OCI-LY1 (cell line): ENCODE results near the gene PNN.
"Not testable (repeated sequence)": the region's sequence is repeated elsewhere in the genome, so short reads cannot be mapped to it uniquely, and the experiment has no call there.

ENCODE experiments used
- H2AFZ ChIP-seq: fragments of 200-600 bp; sonication (generic), shearing (Covaris generic); 2 replicates; pipeline ENCODE4 v1.6.0; 2014; ENCODE audit warnings: antibody characterized with exemption, mild to moderate bottlenecking, low read length
- H3F3A ChIP-seq: fragments of 200-600 bp; sonication (generic), shearing (Covaris generic); 2 replicates; pipeline ENCODE4 v1.6.0; 2014; ENCODE audit warnings: mild to moderate bottlenecking, antibody characterized with exemption, low read length, moderate library complexity; ENCODE audit not compliant: insufficient read depth
- H3K27ac ChIP-seq: fragments of 200-600 bp; sonication (generic); 2 replicates; pipeline ENCODE4 v1.5.1; 2014; ENCODE audit warnings: low read length, mixed run types, mild to moderate bottlenecking, low read depth; ENCODE audit not compliant: poor library complexity, severe bottlenecking
- H3K27me3 ChIP-seq: fragments of 200-600 bp; sonication (generic); 2 replicates; pipeline ENCODE4 v1.6.0; 2014; ENCODE audit warnings: antibody characterized with exemption, mild to moderate bottlenecking, low read length, moderate library complexity; ENCODE audit not compliant: insufficient read depth
- H3K36me3 ChIP-seq: fragments of 200-600 bp; sonication (generic); 2 replicates; pipeline ENCODE4 v1.6.1; 2014; ENCODE audit warnings: mild to moderate bottlenecking, antibody characterized with exemption, low read length, moderate library complexity, mixed read lengths; ENCODE audit not compliant: insufficient read depth
- H3K4me1 ChIP-seq: fragments of 200-600 bp; sonication (generic); 2 replicates; pipeline ENCODE4 v1.5.1; 2014; ENCODE audit warnings: mild to moderate bottlenecking, low read length, moderate library complexity; ENCODE audit not compliant: insufficient read depth, severe bottlenecking
- H3K4me2 ChIP-seq: fragments of 200-600 bp; sonication (generic), shearing (Covaris generic); 2 replicates; pipeline ENCODE4 v1.6.1; 2014; ENCODE audit warnings: low read length
- H3K4me3 ChIP-seq: fragments of 200-600 bp; sonication (generic); 2 replicates; pipeline ENCODE4 v1.5.1; 2014; ENCODE audit warnings: low read length, low read depth, mild to moderate bottlenecking, mixed read lengths; ENCODE audit not compliant: poor library complexity, severe bottlenecking
- H3K79me2 ChIP-seq: fragments of 200-600 bp; shearing (Covaris generic); 2 replicates; pipeline ENCODE4 v1.6.1; 2016; ENCODE audit warnings: mixed run types, low read length, mixed read lengths; ENCODE audit not compliant: insufficient read depth
- H3K9ac ChIP-seq: fragments of 200-600 bp; sonication (generic), shearing (Covaris generic); 2 replicates; pipeline ENCODE4 v1.6.1; 2014; ENCODE audit warnings: mild to moderate bottlenecking, low read length, mixed read lengths
- H3K9me2 ChIP-seq: fragments of 200-600 bp; sonication (generic), shearing (Covaris generic); 2 replicates; pipeline ENCODE4 v1.6.1; 2014; ENCODE audit warnings: low read depth, mild to moderate bottlenecking, low read length, mixed read lengths
- H3K9me3 ChIP-seq: fragments of 200-600 bp; shearing (Covaris generic); 2 replicates; pipeline ENCODE4 v1.6.1; 2014; ENCODE audit warnings: low read length, mixed read lengths
- H4K20me1 ChIP-seq: fragments of 200-600 bp; sonication (generic), shearing (Covaris generic); 2 replicates; pipeline ENCODE4 v1.6.0; 2016; ENCODE audit warnings: mild to moderate bottlenecking, low read length; ENCODE audit not compliant: insufficient read depth
- CTCF ChIP-seq: fragments of 200-600 bp; sonication (generic), shearing (Covaris generic); IDR thresholded peaks from 2 replicates; pipeline ENCODE4 v1.5.1; 2017; ENCODE audit warnings: mild to moderate bottlenecking, antibody characterized with exemption, low read length, moderate library complexity, mixed read lengths
- EZH2 ChIP-seq: fragments of 200-600 bp; sonication (generic), shearing (Covaris generic); IDR thresholded peaks from 2 replicates; pipeline ENCODE4 v1.8.0; 2017; ENCODE audit warnings: borderline replicate concordance, mixed run types, mild to moderate bottlenecking, antibody characterized with exemption, low read length, moderate library complexity, mixed read lengths

The PNN gene

GRCh38 chr14:39218171-39218769, 43.2 kb downstream of the PNN start:
- Histone ChIP-seq H3K4me3 (no peak overlapping the region), H3K4me1 (peaks cover 10% of the 10 kb centered on the region), H3K79me2 (no peaks in the 10 kb centered on the region), H3K27me3 (no peaks in the 10 kb centered on the region), H3K27ac (no peak overlapping the region), H3K9me2 (no peaks in the 10 kb centered on the region), H3K9me3 (no peaks in the 10 kb centered on the region), H2AFZ (no peak overlapping the region), H3K4me2 (no peak overlapping the region), H3K36me3 (no peaks in the 10 kb centered on the region), H3F3A (no peaks in the 10 kb centered on the region), H3K9ac (no peak overlapping the region), H4K20me1 (no peaks in the 10 kb centered on the region)
- no peak for TF ChIP-seq CTCF

GRCh38 chr14:39219075-39219499, 44.0 kb downstream of the PNN start:
- no peak overlapping the region for H3K27ac ChIP-seq

DNA sequence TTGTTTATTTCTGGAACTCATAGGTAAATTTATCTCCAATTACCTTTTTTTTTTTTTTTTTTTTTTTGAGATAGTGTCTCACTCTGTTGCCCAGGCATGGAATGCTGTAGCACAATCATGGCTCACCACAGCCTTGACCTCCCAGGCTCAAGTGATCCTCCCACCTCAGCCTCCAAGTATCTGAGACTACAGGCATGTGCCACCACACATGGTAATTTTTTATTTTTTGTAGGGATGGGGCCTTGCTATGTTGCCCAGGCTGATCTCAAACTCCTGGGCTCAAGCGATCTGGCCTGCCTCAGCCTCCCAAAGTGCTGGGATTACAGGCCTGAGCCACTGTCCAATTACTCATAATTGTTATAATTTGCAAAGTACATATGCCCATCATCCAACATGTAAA, 45.4 kb downstream of the PNN start:
- H2AFZ ChIP-seq, H4K20me1 ChIP-seq, H3F3A ChIP-seq, H3K9me3 ChIP-seq, H3K79me2 ChIP-seq, H3K4me2 ChIP-seq, H3K9me2 ChIP-seq, H3K36me3 ChIP-seq, H3K9ac ChIP-seq, H3K27ac ChIP-seq, H3K27me3 ChIP-seq, H3K4me3 ChIP-seq: not testable (repeated sequence)
- peaks cover 10% of the 10 kb centered on the region for H3K4me1 ChIP-seq

More at GRCh38 chr14:39219075-39219499, 44.0 kb downstream of the PNN start:
- H3K4me3 ChIP-seq: no peak overlapping the region
- H3K36me3 ChIP-seq: no peaks in the 10 kb centered on the region
- H3F3A ChIP-seq: no peaks in the 10 kb centered on the region
- no peak overlapping the region for H3K4me2 ChIP-seq
- H3K79me2 ChIP-seq: no peaks in the 10 kb centered on the region
- no peak overlapping the region for H2AFZ ChIP-seq
- H3K27me3 ChIP-seq: no peaks in the 10 kb centered on the region
- H3K4me1 ChIP-seq: peaks cover 10% of the 10 kb centered on the region
- no peaks in the 10 kb centered on the region for H4K20me1 ChIP-seq
- TF ChIP-seq EZH2: no peak
- TF ChIP-seq CTCF: no peak
- H3K9me3 ChIP-seq: no peaks in the 10 kb centered on the region
- H3K9me2 ChIP-seq: no peaks in the 10 kb centered on the region
- no peak overlapping the region for H3K9ac ChIP-seq

- no peak overlapping the region for H3K4me2 ChIP-seq
- H3K9me3 ChIP-seq: no peaks in the 10 kb centered on the region
- H3K27ac ChIP-seq: no peak overlapping the region
- H2AFZ ChIP-seq: no peak overlapping the region
- no peaks in the 10 kb centered on the region for H3F3A ChIP-seq
- TF ChIP-seq CTCF: no peak
- no peak for TF ChIP-seq EZH2
- H3K36me3 ChIP-seq: no peaks in the 10 kb centered on the region
- no peak overlapping the region for H3K4me3 ChIP-seq
- H3K79me2 ChIP-seq: no peaks in the 10 kb centered on the region
- no peaks in the 10 kb centered on the region for H3K9me2 ChIP-seq
- no peaks in the 10 kb centered on the region for H4K20me1 ChIP-seq
- no peaks in the 10 kb centered on the region for H3K27me3 ChIP-seq
- no peak overlapping the region for H3K9ac ChIP-seq
- H3K4me1 ChIP-seq: peaks cover 5% of the 10 kb centered on the region
Observed at GRCh38 chr14:39228044-39228443, 53.0 kb downstream of the PNN start.
